H1 (cell line): ENCODE data around the gene GPATCH4.
"Not testable (repeated sequence)": the region's sequence is repeated elsewhere in the genome, so short reads cannot be mapped to it uniquely, and the experiment has no call there.

Experiments
- CBX5 ChIP-seq: fragments of 300-800, 300-1000 bp; sonication (generic); IDR thresholded peaks from 2 replicates; pipeline ENCODE4 v1.7.1; 2016; ENCODE audit warnings: antibody characterized with exemption, low read length, low read depth
- CTCF ChIP-seq, 3 experiments: IDR thresholded peaks; 1 replicate in 2 of 3; 2 replicates in 1 of 3; pipeline versions ENCODE4 v1.5.1 to v1.6.1; 2011; ENCODE audit warnings: low read length in 3 of 3, mild to moderate bottlenecking in 3 of 3, inconsistent platforms in 2 of 3, low read depth in 1 of 3, moderate library complexity in 1 of 3; ENCODE audit not compliant: insufficient read depth in 1 of 3; ENCODE audit errors: control extremely low read depth in 1 of 3
- GABPA ChIP-seq: IDR thresholded peaks from 2 replicates; pipeline ENCODE4 v1.6.1; 2011; ENCODE audit warnings: mild to moderate bottlenecking, low read length, moderate library complexity, borderline replicate concordance; ENCODE audit not compliant: insufficient read depth
- POLR2A ChIP-seq, 2 experiments: IDR thresholded peaks; 1 replicate in 1 of 2; 2 replicates in 1 of 2; pipeline ENCODE4 v1.6.1; 2011; ENCODE audit warnings: low read depth in 2 of 2, low read length in 2 of 2, mild to moderate bottlenecking in 2 of 2; ENCODE audit errors: control extremely low read depth in 1 of 2
- RAD21 ChIP-seq, 2 experiments: IDR thresholded peaks in 1 of 2; conservative IDR thresholded peaks in 1 of 2; 2 replicates each; pipeline ENCODE4 v1.6.1; 2011; ENCODE audit warnings: low read depth in 2 of 2, low read length in 2 of 2, improper control_type of control experiment in 1 of 2, inconsistent platforms in 1 of 2, mild to moderate bottlenecking in 1 of 2, moderate library complexity in 1 of 2
- RFX5 ChIP-seq: IDR thresholded peaks from 2 replicates; pipeline ENCODE4 v1.6.1; 2011; ENCODE audit warnings: low read depth, low read length, improper control_type of control experiment, borderline replicate concordance
- SIN3A ChIP-seq, 2 experiments: IDR thresholded peaks in 1 of 2; conservative IDR thresholded peaks in 1 of 2; 2 replicates each; pipeline ENCODE4 v1.6.1; 2011 to 2012; ENCODE audit warnings: low read length in 2 of 2, improper control_type of control experiment in 1 of 2, low read depth in 1 of 2, mild to moderate bottlenecking in 1 of 2
- SRF ChIP-seq: IDR thresholded peaks from 2 replicates; pipeline ENCODE4 v1.6.1; 2011; ENCODE audit warnings: mild to moderate bottlenecking, low read depth, low read length, moderate library complexity
- ZNF274 ChIP-seq: IDR thresholded peaks from 2 replicates; pipeline ENCODE4 v1.7.0; 2012; ENCODE audit warnings: low read length, borderline replicate concordance; ENCODE audit errors: extremely low read depth

- not testable (repeated sequence) for TF ChIP-seq CTCF (IDR thresholded peaks at IDR 0.05; ENCODE audit: control extremely low read depth in 1 of 3, insufficient read depth in 1 of 3, low read depth in 1 of 3, low read length in 3 of 3); RAD21 (IDR thresholded peaks at IDR 0.05 in 1 of 2, conservative IDR thresholded peaks at IDR 0.05 in 1 of 2; ENCODE audit: low read depth in 2 of 2, low read length in 2 of 2); GABPA; CBX5; SIN3A (conservative IDR thresholded peaks at IDR 0.05 in 1 of 2, IDR thresholded peaks at IDR 0.05 in 1 of 2; ENCODE audit: low read depth in 1 of 2, low read length in 2 of 2); RFX5; POLR2A (IDR thresholded peaks at IDR 0.05; ENCODE audit: control extremely low read depth in 1 of 2, low read depth in 2 of 2, low read length in 2 of 2); SRF; ZNF274
These were observed 13.4 kb downstream of the GPATCH4 start for GRCh38 chr1:156587927-156588326.
